Right renal cortex interstitium (tissue), 3 donors: ENCODE data around the gene ZNF107. TPM values are rescaled to one million over a fixed set of nuclear protein-coding genes. Genes with fewer than 3 reads are reported as not detected.
A peak's percentile ranks its signal among the peaks of the same experiment; 100 is the strongest.

Source experiments
- DNase-seq, 3 donors: peaks; one replicate each; pipeline ENCODE4 v3.0.0-alpha.2; 2013; ENCODE audit warnings: low read depth in 3 of 3, low spot score in 2 of 3
- polyA plus RNA-seq, 3 donors: library from polyadenylated mRNA; unstranded; fragments of 120-200 nt; gene quantifications; one replicate each; pipeline ENCODE4 v1.2.1, GENCODE V29; 2013; ENCODE audit not compliant: insufficient read length in 3 of 3

ZNF107 gene
- polyA plus RNA-seq, result 10 to 100 TPM; 10.1 to 13.9 (median 11.3) TPM

DNA sequence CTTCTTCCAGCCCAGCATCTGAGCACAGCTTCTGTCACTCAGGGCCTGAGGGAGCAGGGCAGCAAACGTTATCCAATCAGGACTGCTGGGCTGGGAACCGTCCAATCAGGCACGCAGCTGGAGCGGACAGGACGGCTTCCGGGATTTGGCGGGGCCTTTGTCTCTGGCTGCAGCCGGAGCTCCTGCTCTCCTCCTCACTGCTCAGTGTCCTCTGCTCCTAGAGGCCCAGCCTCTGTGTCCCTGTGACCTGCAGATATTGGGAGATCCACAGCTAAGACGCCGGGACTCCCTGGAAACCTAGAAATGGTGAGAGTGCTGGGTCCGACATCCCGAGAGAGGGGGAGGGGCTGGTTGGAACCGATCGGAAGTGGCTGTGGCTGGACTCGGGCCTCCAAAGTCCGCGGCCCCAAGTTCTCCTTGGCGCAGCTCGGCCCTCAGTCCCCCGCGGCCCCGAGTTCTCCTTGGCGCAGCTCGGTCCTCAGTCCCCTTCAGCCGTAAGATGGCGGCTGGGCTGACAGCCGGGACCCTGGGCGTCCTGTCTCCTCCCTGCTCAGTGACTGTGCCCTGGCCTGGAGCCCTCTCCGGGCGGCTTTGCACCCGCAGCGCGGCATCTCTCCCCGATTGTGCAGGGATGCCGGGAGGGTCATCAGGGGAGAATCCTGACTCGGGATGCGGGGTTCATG is at the start of gene ZNF107:
TSS of gene ZNF107 (plus strand) at position 154 of the 683 bp plus-strand sequence. CDS start at position 304, 150 bp downstream.
- peak; percentile 63 to 78 (median 69) for DNase-seq

DNA sequence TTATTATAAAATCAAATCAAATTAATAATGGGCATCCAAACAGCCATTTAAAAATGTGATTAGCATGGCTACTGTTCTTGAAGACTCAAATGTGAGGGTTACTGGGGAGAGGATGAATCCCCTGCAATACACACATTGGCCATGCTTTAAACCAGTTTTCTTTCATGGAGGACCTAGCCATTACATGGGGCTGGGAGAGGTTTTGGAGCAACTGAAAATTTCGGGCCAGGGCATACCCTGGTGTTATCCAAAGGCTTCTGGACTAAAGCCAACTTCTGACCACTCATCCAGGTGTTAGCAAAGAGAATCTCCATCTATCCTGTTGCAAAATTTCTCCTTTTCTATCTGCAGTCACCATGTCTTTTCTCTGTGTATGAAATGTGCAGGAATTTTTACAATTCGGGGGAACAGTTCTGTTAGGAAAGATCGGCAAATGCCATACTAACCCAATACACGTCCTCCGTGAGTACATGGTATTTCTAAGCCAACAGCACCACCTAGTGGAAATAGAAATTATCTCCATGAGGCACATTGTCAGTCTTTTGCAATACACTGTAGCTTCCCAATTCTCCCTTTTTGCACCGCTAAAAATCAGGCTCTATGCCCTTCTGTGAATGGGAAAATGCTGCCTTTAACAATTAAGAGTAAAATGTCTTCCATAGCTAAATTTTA is 47.0 kb upstream of the ZNF107 start:
- no peak for DNase-seq

- DNase-seq, result no peak
Measured at GRCh38 chr7:64619705-64620104, 46.2 kb upstream of the ZNF107 start.

DNA sequence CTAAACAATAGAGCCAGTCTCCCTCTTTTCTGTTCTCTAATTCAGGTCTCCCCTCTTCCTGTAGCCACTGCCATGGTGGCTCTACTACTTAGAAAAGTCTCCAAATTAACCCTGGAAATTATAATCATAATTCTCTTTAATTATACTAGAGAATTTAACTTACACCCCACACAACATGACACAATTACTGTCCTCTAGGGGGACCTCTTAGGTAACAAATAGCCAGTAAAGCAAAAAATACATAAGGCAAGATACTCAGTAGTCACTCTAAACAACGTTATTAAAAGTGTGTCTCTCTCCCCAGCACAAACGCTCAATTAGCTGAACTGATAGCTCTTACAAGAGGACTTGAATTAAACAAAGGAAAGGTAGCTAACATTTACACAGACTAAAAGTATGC is 44.3 kb upstream of the ZNF107 start:
- no peak for DNase-seq

- no peak for DNase-seq
Measured at GRCh38 chr7:64625114-64626082, 40.5 kb upstream of the ZNF107 start.

- DNase-seq, result no peak
Measured at GRCh38 chr7:64626083-64626469, 39.9 kb upstream of the ZNF107 start.

DNA sequence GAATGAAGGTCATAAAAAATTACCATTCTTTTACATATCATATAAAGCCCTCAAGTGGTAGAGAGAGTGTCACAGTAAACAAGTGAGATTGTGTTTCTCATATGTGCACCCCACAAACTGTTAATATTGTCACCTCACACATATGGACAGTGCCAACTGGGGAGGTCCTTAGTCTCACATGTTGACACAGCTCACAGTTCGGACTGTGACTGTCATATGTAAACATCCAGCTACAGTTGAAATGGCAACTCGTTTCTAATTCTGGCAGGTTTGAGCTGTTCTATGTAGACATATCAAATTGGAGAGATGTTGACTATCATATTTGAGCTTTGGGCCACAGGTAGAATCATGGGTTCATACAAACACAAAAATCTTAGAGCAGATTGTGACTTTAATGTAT is 39.4 kb upstream of the ZNF107 start:
- DNase-seq, result no peak

DNA sequence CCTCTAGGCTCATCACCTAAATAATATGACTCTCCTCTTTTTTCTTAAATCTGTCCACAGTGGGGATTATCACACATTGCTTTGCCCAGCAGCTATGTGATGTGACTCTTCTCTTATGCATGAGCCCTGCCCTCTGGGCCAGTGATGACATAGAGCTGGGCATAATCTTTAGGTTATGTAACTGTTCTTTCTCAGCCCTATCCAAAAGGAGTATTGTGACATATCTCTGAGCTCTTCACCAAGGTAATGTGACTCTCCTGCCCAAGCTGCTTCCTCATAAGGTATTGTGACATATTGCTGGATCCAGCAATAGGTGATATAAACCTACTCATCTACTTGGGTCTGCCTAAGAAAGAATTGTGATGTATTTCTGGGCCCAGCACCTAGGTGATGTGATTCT is 37.7 kb upstream of the ZNF107 start:
- DNase-seq, result no peak

- DNase-seq, result no peak
Measured at GRCh38 chr7:64628721-64629120, 37.2 kb upstream of the ZNF107 start.

- no peak for DNase-seq
Measured at GRCh38 chr7:64630496-64630895, 35.4 kb upstream of the ZNF107 start.

DNA sequence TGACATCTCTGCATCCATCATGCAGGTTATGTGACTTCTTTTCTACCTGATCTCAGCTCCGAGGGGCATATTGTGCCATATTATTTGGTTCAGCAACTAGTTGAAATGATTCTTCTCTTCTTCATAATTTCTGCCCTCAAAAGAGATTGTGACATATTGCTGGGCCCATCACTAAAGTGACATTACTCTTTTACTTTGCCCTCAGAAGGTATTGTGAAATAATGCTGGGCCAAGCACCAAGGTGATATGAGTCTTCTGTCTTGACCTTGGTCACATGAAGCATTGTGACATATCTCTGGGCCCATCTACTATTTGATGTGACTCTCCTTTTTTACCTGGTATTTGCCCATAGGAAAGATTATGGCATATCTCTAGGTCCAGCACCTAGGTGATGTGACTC is 33.9 kb upstream of the ZNF107 start:
- DNase-seq, result no peak

GRCh38 chr7:64633401-64633800 is 32.5 kb upstream of the ZNF107 start:
- no peak for DNase-seq

DNA sequence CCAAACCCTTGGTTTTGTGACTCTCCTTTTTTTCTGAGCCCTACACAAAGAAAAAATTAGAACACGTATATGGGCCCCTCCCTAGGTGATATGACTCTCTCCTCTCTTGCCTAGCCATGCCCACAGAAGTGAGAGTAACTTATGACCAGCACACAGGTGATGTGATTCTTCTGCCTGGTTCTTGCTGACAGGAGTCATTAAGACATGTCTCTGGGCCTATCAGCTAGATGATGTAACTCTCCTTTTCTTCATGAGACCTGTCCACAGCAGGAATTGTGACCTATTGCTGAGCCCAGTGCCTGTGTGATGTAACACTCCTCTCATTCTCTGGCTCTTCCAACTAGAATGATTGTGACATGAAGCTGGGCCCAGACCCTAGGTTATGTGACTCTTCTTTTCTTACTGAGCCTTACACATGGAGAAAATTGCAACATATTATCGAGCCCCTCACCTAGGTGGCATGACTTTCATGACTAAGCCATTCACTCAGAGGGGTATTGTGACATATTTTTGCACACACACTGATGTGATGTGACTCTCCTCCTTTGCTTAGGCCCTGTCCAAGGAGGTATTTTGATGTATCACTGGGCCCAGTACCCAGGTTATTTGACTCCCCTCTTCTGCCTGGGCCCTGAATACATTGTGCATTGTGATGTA is 31.4 kb upstream of the ZNF107 start:
- no peak for DNase-seq

GRCh38 chr7:64636386-64636785 is 29.5 kb upstream of the ZNF107 start:
- DNase-seq, result no peak

DNA sequence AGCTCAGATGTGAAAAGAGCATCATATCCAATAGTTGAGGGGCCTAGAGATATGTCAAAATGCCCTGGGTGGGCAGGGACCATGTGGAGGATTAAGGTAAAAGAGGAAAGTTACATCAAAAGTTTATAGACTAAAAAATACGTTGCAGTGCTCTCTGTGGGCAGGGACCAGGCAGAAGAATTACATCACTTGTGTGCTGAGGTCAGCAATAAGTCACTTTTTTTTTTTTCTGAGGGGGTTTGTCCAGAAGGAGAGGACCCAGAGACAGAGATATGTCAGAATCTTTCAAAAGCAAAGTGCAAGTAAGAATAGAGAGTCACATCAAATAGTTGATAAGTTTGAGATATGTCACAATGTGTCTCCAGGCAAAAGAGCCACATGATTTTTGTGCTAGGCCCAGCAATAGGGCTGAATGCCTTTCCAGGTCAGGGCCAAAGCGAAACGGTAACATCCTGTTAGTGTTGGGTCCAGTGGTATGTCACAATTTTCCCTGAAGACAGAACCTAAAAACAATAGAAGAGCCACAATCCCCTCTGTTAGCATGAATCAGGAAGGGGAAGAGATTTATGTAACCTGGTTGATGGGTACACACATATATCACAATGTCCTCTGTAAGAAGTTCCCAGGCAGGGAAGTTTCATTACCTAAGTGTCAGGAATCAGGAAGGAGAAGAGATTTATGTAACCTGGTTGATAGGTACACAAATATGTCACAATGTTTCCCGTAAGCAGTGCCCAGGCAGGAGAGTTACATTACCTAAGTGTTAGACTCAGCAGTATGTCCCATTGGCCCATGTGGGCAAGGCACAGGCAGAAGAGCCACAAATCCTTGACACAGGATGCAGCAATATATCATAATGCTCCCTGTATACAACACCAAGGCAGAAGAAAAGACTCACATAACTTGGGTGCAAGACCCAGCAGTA is 28.1 kb upstream of the ZNF107 start:
- DNase-seq, result no peak

DNA sequence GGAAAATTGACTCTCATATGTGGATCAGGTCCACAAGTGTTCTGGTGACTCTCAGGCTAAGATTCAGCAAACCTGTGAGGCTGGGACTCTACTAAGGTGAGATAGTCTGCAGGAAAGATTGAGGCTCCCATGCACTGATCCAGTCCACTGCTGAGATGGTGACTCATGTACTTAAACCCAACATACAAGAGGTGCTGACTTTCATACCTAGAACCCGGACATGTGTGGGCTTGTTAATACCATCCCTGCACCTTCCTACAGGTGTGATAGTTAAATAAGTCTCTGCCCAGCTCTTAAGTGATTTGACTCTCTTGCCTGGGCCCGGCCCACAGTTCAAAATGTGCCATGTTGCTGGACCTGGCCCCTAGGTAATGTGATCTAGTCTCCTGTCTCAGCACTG is 27.1 kb upstream of the ZNF107 start:
- no peak for DNase-seq

DNA sequence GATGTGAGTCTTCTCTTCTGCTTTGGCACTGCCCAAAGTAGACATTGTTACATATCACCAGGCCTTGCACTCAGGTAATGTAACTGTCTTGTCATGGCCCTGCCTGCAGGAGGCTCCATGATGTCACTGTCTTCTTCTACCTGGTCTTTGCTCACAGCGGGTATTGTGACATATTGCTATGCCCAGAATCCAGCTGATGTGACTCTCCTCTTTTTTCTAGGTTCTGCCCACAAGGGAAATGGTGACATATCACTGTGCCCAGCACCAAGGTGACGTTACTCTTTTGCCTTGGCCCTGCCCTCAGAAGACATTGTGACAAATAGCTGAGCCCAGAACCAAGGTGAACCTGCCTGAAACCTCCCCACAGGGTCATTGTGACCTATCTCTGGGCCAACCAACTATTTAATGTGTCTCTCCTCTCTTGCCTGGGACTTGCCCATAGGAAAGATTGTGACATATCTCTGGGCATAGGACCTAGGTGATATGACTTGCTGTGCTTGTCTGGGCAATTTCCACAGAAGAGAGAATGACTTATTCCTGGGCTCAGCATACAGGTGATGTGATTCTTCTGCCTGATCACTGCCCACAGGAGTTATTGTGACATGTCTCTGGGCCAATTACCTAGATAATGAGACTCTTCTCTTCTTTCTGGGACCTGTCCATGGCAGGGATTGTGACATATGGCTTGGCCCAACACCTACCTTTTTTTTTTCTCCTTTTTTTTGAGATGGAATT is 26.5 kb upstream of the ZNF107 start:
- no peak for DNase-seq

- no peak for DNase-seq
Measured at GRCh38 chr7:64640504-64640903, 25.4 kb upstream of the ZNF107 start.

DNA sequence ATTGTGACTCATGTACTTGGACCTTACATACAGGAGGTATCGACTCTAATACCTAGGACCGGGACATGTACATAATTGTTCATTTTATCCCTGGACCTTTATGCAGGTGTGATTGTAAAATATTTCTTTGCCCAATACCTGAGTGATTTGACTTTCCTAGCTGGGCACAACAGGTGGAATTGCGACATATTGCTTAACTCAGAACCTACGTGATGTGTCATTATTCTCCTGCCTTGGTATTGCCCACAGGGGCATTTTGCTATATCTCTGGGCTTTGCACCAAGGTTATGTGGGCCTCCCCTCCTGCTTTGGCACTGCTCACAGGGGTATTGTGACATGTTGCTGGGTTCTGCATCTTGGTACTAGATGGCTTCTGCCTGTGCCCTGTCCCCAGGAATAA is 23.9 kb upstream of the ZNF107 start:
- DNase-seq, result no peak
